ENCODE results near the gene ZNF407.

ZNF407 gene

GRCh38 chr18:74665905-74666304 is 68.2 kb downstream of the ZNF407 start:
- Histone ChIP-seq H3K4me2 (ENCODE audit: insufficient read depth, low read length) (no peak overlapping the region), H3K9me3 (ENCODE audit: insufficient read depth, low read length, severe bottlenecking) (no peaks in the 10 kb centered on the region)
- no peak for TF ChIP-seq EZH2 (IDR thresholded peaks at IDR 0.05; ENCODE audit: borderline replicate concordance, low read depth, low read length, severe bottlenecking)
- TF ChIP-seq CTCF (IDR thresholded peaks at IDR 0.05; ENCODE audit: borderline replicate concordance, extremely low read depth, low read length, poor library complexity, severe bottlenecking), result no peak

GRCh38 chr18:74669136-74669798 is 71.6 kb downstream of the ZNF407 start:
- Histone ChIP-seq H3K4me2 (ENCODE audit: insufficient read depth, low read length) (no peak overlapping the region), H3K4me3 (ENCODE audit: low read depth in 1 of 2, low read length in 2 of 2) (no peak overlapping the region), H3K27me3 (ENCODE audit: insufficient read depth, low read length, poor library complexity) (no peaks in the 10 kb centered on the region), H3K9me3 (ENCODE audit: insufficient read depth, low read length, severe bottlenecking) (no peaks in the 10 kb centered on the region), H2AFZ (ENCODE audit: low read depth, low read length) (no peak overlapping the region), H3K9ac (ENCODE audit: low read depth, low read length) (no peak overlapping the region), H4K20me1 (ENCODE audit: insufficient read depth, low read length) (no peaks in the 10 kb centered on the region), H3K4me1 (ENCODE audit: insufficient read depth, low read length) (no peaks in the 10 kb centered on the region), H3K27ac (ENCODE audit: low read length) (no peak overlapping the region), H3K36me3 (ENCODE audit: insufficient read depth, low read length) (no peaks in the 10 kb centered on the region), H3K79me2 (ENCODE audit: insufficient read depth, low read length) (peaks cover 2% of the 10 kb centered on the region; the same call in 1 of the 2 replicates)
- TF ChIP-seq EZH2 (IDR thresholded peaks at IDR 0.05; ENCODE audit: borderline replicate concordance, low read depth, low read length, severe bottlenecking), result no peak
- no peak for DNase-seq
- no peak for ATAC-seq (ENCODE audit: insufficient read depth, low read depth)

More at GRCh38 chr18:74665905-74666304, 68.2 kb downstream of the ZNF407 start:
- H3K27ac ChIP-seq (ENCODE audit: low read length), result no peak overlapping the region
- no peak overlapping the region for H3K9ac ChIP-seq (ENCODE audit: low read depth, low read length)
- H2AFZ ChIP-seq (ENCODE audit: low read depth, low read length), result no peak overlapping the region
- no peaks in the 10 kb centered on the region for H3K36me3 ChIP-seq (ENCODE audit: insufficient read depth, low read length)
- no peaks in the 10 kb centered on the region for H3K27me3 ChIP-seq (ENCODE audit: insufficient read depth, low read length, poor library complexity)
- no peaks in the 10 kb centered on the region for H4K20me1 ChIP-seq (ENCODE audit: insufficient read depth, low read length)
- DNase-seq (no peak), ATAC-seq (ENCODE audit: insufficient read depth, low read depth) (no peak)
- H3K79me2 ChIP-seq (ENCODE audit: insufficient read depth, low read length), result peaks cover 2% of the 10 kb centered on the region; the same call in 1 of the 2 replicates
- no peaks in the 10 kb centered on the region for H3K4me1 ChIP-seq (ENCODE audit: insufficient read depth, low read length)
- no peak overlapping the region for H3K4me3 ChIP-seq (ENCODE audit: low read depth in 1 of 2, low read length in 2 of 2)

- Histone ChIP-seq H4K20me1 (ENCODE audit: insufficient read depth, low read length) (no peaks in the 10 kb centered on the region), H2AFZ (ENCODE audit: low read depth, low read length) (no peak overlapping the region), H3K27me3 (ENCODE audit: insufficient read depth, low read length, poor library complexity) (no peaks in the 10 kb centered on the region), H3K9ac (ENCODE audit: low read depth, low read length) (no peak overlapping the region), H3K36me3 (ENCODE audit: insufficient read depth, low read length) (0 out of 2 replicates have a peak, but pooled peaks cover 6% of the 10 kb centered on the region), H3K79me2 (ENCODE audit: insufficient read depth, low read length) (peaks cover 2% of the 10 kb centered on the region; the same call in 1 of the 2 replicates), H3K4me1 (ENCODE audit: insufficient read depth, low read length) (no peaks in the 10 kb centered on the region), H3K4me2 (ENCODE audit: insufficient read depth, low read length) (no peak overlapping the region), H3K27ac (ENCODE audit: low read length) (no peak overlapping the region), H3K9me3 (ENCODE audit: insufficient read depth, low read length, severe bottlenecking) (peaks cover 6% of the 10 kb centered on the region), H3K4me3 (ENCODE audit: low read depth in 1 of 2, low read length in 2 of 2) (no peak overlapping the region)
- no peak for DNase-seq
- TF ChIP-seq CTCF (IDR thresholded peaks at IDR 0.05; ENCODE audit: borderline replicate concordance, extremely low read depth, low read length, poor library complexity, severe bottlenecking) (no peak), EZH2 (IDR thresholded peaks at IDR 0.05; ENCODE audit: borderline replicate concordance, low read depth, low read length, severe bottlenecking) (no peak)
- no peak for ATAC-seq (ENCODE audit: insufficient read depth, low read depth)
These were observed 74.7 kb downstream of the ZNF407 start for GRCh38 chr18:74672371-74672770.

GRCh38 chr18:74674487-74674886 is 76.8 kb downstream of the ZNF407 start:
- Histone ChIP-seq H3K27me3 (ENCODE audit: insufficient read depth, low read length, poor library complexity) (no peaks in the 10 kb centered on the region), H3K27ac (ENCODE audit: low read length) (no peak overlapping the region), H3K9me3 (ENCODE audit: insufficient read depth, low read length, severe bottlenecking) (peaks cover 11% of the 10 kb centered on the region), H4K20me1 (ENCODE audit: insufficient read depth, low read length) (no peaks in the 10 kb centered on the region), H3K36me3 (ENCODE audit: insufficient read depth, low read length) (0 out of 2 replicates have a peak, but pooled peaks cover 6% of the 10 kb centered on the region), H3K4me3 (ENCODE audit: low read depth in 1 of 2, low read length in 2 of 2) (no peak overlapping the region), H3K4me2 (ENCODE audit: insufficient read depth, low read length) (no peak overlapping the region), H3K79me2 (ENCODE audit: insufficient read depth, low read length) (no peaks in the 10 kb centered on the region), H3K4me1 (ENCODE audit: insufficient read depth, low read length) (no peaks in the 10 kb centered on the region), H3K9ac (ENCODE audit: low read depth, low read length) (no peak overlapping the region), H2AFZ (ENCODE audit: low read depth, low read length) (no peak overlapping the region)
- DNase-seq (no peak), ATAC-seq (ENCODE audit: insufficient read depth, low read depth) (no peak)
- TF ChIP-seq CTCF (IDR thresholded peaks at IDR 0.05; ENCODE audit: borderline replicate concordance, extremely low read depth, low read length, poor library complexity, severe bottlenecking), result no peak
- no peak for TF ChIP-seq EZH2 (IDR thresholded peaks at IDR 0.05; ENCODE audit: borderline replicate concordance, low read depth, low read length, severe bottlenecking)

Data from DND-41 (cell line).